ENCODE measurements around the gene TIGD1.
"Not testable (repeated sequence)": the region's sequence is repeated elsewhere in the genome, so short reads cannot be mapped to it uniquely, and the experiment has no call there.

The TIGD1 gene

DNA sequence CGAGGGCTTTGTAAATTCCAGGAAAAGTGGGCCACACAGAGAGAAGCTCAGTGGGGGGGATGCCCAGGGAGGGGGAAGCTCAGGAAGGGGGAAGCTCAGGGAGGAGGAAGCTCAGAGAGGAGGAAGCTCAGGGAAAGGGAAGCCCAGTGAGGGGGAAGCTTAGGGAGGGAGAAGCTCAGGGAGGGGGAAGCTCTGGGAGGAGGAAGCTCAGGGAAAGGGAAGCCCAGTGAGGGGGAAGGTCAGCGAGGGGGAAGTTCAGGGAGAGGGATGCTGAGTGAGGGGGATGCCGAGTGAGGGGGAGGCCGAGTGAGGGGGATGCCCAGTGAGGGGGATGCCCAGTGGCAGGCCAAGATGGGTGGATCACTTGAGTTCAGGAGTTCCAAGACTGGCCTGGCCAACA, 11.7 kb downstream of the TIGD1 start:
- DNase-seq, result no peak

DNA sequence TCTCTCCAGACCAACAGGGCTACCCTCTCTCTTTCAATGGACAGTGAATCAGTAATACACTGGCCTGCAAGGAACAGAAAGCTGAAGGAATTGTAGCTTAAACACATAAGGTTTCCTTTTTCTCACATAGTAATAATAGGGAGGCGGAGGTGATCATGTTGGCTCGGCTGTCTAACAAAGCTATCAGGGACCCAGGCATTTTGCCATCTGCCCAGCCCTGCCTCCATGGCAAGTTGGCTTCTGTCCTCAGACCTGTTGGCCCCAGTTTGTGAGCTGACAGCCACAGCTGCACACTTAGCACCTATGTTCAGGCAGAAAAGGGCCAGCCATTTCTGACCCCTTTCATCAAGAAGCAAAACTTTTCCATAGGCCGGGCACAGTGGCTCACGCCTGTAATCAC, 12.9 kb downstream of the TIGD1 start:
- no peak for DNase-seq

DNA sequence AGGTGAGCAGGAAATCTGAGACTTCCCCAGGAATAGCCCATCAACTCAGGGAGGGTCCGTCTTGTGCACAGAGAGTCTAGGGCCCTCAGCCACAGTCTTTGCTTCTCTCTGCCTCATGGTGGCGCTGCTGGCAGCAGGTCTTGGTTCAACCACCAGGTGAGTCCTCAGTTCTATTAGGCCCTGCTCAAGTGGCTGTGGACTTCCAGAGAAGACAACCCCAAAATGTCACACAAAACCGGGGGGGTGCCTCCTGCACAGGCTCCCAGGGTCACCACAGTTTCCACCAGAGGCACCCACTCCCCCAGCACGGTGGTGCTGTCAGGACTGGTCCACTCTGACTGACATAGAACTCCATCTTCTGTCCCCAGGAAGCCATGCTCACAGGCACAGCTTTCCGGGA, 13.3 kb downstream of the TIGD1 start:
- DNase-seq, result peak; percentile 24 to 61

- no peak for DNase-seq
Observed at GRCh38 chr2:232535761-232536530, 14.4 kb downstream of the TIGD1 start.

DNA sequence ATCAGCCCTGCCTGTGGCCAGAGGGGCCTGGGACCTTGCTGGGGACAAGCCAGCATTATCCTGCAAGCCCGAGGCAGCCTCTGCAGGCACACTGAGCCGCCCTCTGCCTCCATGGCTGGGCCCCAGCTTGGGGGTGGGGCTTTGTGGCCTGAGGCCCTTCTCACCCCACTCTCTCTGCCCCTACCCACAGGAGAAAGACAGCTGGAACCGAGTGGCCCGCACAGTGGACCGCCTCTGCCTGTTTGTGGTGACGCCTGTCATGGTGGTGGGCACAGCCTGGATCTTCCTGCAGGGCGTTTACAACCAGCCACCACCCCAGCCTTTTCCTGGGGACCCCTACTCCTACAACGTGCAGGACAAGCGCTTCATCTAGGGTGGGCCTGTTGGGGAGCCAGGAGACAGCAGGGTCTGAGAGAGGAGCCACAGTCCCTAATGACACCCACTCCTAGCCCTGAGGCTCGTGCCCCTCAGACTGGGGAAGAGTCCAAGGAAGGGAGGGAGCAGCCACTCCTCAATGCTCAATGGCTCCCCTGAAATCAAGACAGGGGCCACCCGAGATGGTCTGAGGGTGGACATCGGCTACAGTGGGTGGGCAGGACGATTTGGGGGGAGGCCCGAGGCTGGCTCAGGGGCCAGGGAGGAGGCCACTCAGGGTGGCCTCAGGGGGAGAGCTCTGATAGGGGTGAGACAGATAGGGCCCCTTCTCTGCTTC, 15.3 kb downstream of the TIGD1 start:
- DNase-seq, result no peak

- no peak for DNase-seq
Observed at GRCh38 chr2:232533944-232534710, 16.2 kb downstream of the TIGD1 start.

DNA sequence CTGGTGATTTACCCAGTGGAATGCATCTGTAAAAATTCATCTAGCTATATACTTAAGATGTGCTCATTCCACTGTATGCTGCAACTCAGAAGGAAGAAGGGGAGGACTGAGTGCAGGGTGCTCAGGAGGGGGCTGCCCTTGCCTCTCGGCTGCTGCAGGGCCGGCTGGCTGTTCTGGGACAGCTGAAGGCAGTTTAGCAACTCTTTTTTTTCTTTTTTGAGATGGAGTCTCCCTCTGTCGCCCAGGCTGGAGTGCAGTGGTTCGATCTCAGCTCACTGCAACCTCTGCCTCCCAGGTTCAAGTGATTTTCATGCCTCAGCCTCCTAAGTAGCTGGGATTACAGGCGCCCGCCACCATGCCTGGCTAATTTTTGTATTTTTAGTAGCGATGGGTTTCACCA, 17.5 kb downstream of the TIGD1 start:
- not testable (repeated sequence) for DNase-seq

DNA sequence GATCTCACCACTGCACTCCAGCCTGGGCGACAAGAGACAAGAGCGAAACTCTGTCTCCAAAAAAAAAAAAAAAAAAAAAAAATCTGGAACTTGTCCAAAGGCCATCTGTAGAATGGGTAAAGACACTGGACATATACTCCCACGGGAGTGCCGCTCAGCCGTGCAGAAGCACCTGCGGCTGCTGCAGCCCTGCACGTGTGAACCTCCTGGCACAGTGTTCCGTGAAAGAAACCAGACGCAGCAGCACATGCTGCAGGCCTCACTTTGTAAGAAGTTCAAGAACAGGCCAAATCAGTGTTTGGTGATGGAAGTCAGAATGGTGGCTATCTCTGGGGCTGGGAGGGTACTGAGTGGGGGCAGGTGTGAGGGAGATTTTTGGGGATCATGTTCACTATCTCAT, 17.9 kb downstream of the TIGD1 start:
- DNase-seq, result no peak

DNA sequence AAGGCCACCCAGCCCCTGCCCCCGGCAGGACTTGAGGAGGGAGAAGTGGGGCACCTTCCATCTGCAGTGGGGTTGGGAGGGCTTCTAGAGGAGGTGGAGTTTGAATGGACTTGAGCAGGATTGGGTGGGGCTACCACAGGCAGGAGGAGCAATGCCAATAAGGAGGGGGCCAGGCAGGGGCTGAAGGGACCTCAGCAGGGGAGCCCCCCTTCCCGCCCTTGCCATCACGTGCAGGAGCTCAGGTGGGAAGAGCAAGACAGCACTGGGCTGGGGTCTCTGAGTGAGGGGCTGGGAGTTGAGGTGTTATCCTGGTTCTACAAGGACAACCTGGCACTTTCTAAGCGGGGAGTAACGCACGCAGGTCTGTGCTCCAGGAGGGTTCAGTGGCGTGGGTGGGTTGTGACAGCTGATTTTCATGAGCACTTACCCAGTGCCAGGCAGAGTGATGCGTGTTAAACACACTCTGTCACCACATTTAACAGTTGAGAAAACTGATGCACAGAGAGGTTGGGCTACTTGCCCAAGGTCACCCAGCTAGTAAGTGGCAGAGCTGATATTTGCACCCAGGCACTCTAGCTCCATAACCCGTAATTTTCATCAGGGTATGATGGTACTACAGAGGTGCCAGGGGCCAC, 19.6 kb downstream of the TIGD1 start:
- DNase-seq, result no peak

- DNase-seq, result no peak
Observed at GRCh38 chr2:232529806-232530547, 20.4 kb downstream of the TIGD1 start.

DNA sequence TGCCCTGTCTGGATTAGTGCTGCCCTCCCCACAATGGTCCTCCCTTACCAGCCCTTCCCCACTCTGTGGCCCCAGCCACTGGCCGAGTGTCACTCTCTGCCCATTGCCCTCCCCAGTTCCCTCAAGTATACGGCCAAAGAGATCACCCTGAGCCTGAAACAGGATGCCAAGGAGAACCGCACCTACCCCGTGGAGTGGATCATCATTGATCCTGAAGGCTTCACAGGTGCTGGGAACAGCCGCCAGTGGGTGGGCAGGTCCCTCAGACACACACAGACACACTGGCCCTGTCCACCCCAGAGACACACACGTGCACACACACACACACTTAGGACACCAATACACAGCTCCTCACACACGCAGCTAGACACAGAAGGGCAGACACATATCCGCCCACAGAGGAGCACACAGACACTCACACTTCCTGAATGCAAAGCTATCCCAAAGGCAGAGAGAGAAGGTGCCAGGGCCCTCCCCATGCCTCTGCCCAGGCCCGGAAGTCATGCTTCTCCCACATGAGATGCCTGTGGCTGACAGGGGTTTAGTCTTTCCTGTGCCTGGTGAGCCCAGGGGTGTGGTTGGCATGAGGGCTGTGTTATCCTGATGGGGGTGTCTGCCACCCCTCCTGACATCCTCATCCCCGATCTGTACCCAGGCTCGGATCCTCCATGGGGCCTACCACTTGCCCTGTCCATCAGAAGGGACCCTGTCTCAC, 21.5 kb downstream of the TIGD1 start:
- DNase-seq, result no peak

DNA sequence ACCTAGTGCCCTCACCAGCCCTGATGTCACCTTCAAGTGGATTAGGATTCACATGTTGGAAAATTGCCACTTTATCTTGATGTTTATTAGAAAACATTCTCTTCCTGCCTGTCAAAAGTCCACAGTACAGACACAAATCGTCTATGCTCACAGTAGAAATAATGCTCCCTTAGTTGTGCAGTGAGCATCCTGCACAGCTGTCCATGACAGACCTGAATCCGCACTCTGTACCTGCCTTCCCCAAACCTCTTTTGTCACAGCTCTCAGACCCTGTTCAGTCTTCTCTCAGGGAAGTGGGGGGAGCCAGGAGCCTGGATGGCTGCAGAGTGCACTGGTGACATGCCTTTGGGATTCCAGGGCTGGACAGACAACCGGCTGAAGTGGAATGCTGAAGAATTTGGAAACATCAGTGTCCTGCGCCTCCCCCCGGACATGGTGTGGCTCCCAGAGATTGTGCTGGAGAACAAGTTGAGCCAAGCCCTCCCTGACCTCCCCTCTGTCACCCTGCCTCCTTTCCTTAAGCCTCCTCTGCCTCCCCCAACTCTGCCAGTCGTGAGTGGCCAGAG, 22.4 kb downstream of the TIGD1 start:
- no peak for DNase-seq

DNA sequence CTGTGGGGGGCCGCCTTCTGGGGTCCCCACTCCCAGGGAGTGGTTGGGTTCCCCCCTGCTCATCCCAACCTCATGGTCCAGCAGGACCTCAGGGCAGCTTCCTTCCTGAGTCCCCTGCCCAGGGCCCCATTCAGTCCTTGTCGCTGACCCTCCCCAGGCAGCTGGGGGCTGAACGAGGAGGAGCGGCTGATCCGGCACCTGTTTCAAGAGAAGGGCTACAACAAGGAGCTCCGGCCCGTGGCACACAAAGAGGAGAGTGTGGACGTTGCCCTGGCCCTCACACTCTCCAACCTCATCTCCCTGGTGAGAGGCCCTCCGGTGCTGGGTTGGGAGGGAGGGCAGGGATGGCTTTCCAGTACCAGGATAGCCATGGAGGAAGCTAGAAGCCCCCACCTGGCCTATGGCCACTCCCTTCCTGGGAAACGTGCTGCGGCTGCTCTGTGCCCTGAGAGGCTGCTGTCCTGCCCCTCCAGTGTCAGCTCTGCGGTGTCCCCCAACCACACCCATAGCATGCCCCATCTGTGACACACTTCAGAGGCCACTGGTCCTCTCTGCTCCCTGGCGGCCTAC, 23.9 kb downstream of the TIGD1 start:
- DNase-seq, result no peak

DNA sequence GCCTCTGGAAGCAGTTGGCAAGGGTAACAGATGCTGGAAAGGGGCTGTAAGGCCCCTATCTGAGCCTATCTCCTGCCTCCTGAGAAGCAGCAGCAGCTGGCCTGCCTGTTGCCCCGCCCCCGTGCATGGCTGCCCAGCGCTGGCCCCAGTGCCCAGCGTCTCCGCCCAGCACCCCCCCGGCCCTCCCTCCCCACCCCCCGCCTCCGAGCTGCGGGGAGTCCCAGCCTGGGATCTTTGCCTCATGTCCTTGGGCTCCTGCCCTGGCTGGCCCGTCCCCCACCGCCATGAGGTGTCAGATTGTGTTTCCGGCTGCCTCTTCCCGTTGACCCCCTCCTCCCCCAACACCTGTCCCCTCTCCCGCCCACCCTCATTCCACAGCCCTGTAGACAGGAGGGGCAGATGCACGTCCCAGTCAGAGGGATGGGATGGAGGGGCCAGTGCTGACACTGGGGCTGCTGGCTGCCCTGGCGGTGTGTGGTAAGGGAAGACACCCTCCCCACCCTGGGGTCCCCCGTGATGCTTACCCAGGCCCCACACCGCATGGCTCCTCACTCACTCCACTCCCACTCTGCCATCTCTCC, 24.5 kb downstream of the TIGD1 start, which contains the start of gene CHRND:
CHRND (plus strand) TSS at position 370 of the 581 bp plus-strand sequence; CDS start at position 426, 56 bp downstream.
- peak; percentile 29 to 62 for DNase-seq

DNA sequence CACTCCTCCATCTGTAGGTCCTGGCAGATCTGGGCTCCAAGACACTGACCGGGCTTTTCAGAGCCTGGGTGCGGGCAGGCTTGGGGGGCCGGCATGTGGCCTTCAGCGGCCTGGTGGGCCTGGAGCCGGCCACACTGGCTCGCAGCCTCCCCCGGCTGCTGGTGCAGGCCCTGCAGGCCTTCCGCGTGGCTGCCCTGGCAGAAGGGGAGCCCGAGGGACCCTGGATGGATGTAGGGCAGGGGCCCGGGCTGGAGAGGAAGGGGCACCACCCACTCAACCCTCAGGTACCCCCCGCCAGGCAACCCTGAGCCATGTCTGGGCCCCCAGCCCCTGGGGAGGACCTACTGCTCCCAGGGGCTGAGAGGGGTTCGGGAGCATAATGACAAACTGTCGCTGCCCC, 25.2 kb downstream of the TIGD1 start:
- DNase-seq, result no peak

GRCh38 chr2:232524771-232525170, 25.6 kb downstream of the TIGD1 start:
- DNase-seq, result no peak

GRCh38 chr2:232523682-232524597, 26.4 kb downstream of the TIGD1 start:
- no peak for DNase-seq

- no peak for DNase-seq
Observed at GRCh38 chr2:232523402-232523681, 27.0 kb downstream of the TIGD1 start.

DNA sequence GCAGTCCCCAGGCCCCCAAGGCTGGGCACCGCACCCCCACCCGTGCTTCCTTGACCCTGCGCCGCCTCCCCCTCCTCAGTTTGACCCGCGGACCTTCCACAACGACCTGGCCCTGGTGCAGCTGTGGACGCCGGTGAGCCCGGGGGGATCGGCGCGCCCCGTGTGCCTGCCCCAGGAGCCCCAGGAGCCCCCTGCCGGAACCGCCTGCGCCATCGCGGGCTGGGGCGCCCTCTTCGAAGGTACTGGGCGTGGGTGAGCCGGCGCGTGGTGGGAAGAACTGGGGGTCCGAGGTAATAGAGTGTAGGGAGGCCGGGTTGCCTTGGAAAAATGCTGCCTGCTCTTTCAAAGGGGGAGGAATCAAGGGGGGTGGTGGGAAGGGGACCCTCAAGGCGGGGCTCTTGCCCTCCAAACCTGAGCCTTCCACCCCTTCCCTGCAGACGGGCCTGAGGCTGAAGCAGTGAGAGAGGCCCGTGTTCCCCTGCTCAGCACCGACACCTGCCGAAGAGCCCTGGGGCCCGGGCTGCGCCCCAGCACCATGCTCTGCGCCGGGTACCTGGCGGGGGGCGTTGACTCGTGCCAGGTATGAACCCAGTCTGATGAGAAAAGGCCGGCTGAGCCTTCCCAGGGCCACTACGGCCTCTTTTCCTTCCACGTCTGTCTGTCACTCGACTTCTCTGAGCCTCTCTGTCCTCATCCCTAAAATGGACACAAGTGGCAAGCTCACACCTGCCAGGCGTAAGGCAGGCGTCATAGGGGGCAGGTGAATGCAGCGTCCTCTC, 27.5 kb downstream of the TIGD1 start:
- DNase-seq, result no peak
